Caco-2 (cell line): ENCODE measurements around the gene R3HDM1. TPM values are rescaled to one million over a fixed set of nuclear protein-coding genes. Genes with fewer than 3 reads are reported as not detected.

ENCODE experiments used
- BruUV-seq: library from RNA; stranded (reverse); fragments of 400-500 nt; replicated peaks from 2 replicates; lab custom pipeline; 2021; lab: Mats Ljungman, UMichigan
- CTCF ChIA-PET: fragments of 300-600 bp; sonication (Branson Sonifier 250); formaldehyde crosslinking; loops from one replicate; lab custom pipeline; 2022; ENCODE audit warnings: antibody characterized with exemption; lab: Charles Lee
- POLR2A ChIA-PET: fragments of 300-600 bp; sonication (Branson Sonifier 250); formaldehyde crosslinking; loops from one replicate; lab custom pipeline; 2022; ENCODE audit warnings: antibody characterized with exemption; lab: Charles Lee
- DNase-seq, 2 experiments: peaks; one replicate each; pipeline versions ENCODE4 v3.0.0 to v3.0.0-alpha.2; 2020 to 2022
- H3K27me3 ChIP-seq: replicated peaks from 2 replicates; pipeline ENCODE4 v1.6.0; 2011; ENCODE audit warnings: low read length; ENCODE audit not compliant: control insufficient read depth, insufficient read depth
- H3K36me3 ChIP-seq: 2 replicates; pipeline ENCODE4 v1.5.1; 2011; ENCODE audit warnings: low read length; ENCODE audit not compliant: control insufficient read depth, insufficient read depth
- H3K4me1 ChIP-seq: fragments of 250-450 bp; sonication (Bioruptor Pico); 2 replicates; pipeline ENCODE4 v1.5.1; 2020; ENCODE audit warnings: mild to moderate bottlenecking
- H3K4me3 ChIP-seq: 2 replicates; pipeline ENCODE4 v1.5.1; 2011; ENCODE audit warnings: low read depth, mild to moderate bottlenecking, control low read depth, low read length
- H3K9me3 ChIP-seq: fragments of 250-450 bp; sonication (Bioruptor Pico); 2 replicates; pipeline ENCODE4 v1.5.1; 2020; ENCODE audit warnings: mild to moderate bottlenecking, moderate library complexity
- H3K27ac Mint-ChIP-seq: one replicate; pipeline ENCODE4 v1.8.0; 2022; ENCODE audit warnings: mixed read lengths; ENCODE audit not compliant: unreplicated experiment
- H3K27me3 Mint-ChIP-seq: one replicate; pipeline ENCODE4 v1.8.0; 2022; ENCODE audit warnings: mixed read lengths; ENCODE audit not compliant: insufficient read depth, unreplicated experiment
- H3K36me3 Mint-ChIP-seq: one replicate; pipeline ENCODE4 v1.8.0; 2022; ENCODE audit warnings: mild to moderate bottlenecking, mixed read lengths; ENCODE audit not compliant: insufficient read depth, unreplicated experiment
- H3K4me1 Mint-ChIP-seq: one replicate; pipeline ENCODE4 v1.8.0; 2022; ENCODE audit warnings: low read depth, mixed read lengths; ENCODE audit not compliant: unreplicated experiment
- H3K4me3 Mint-ChIP-seq: one replicate; pipeline ENCODE4 v1.8.0; 2022; ENCODE audit warnings: mild to moderate bottlenecking, moderate library complexity, mixed read lengths; ENCODE audit not compliant: unreplicated experiment
- H3K9me3 Mint-ChIP-seq: one replicate; pipeline ENCODE4 v1.8.0; 2022; ENCODE audit warnings: mixed read lengths; ENCODE audit not compliant: unreplicated experiment
- CTCF ChIP-seq, 2 experiments: fragments of 200-600 bp in 1 of 2; IDR thresholded peaks; 1 replicate in 1 of 2; 2 replicates in 1 of 2; pipeline versions ENCODE4 v1.5.1 to v1.8.0; 2011 to 2022; ENCODE audit warnings: antibody characterized with exemption in 1 of 2, control low read depth in 1 of 2, inconsistent platforms in 1 of 2, low read depth in 1 of 2, low read length in 1 of 2, mild to moderate bottlenecking in 1 of 2, moderate library complexity in 1 of 2; ENCODE audit not compliant: insufficient read depth in 1 of 2, severe bottlenecking in 1 of 2, unreplicated experiment in 1 of 2
- intact Hi-C: fragments of 100-400 bp; cut with micrococcal nuclease; formaldehyde crosslinking; loops from one replicate; pipeline ENCODE4 v1.10.0; 2022; ENCODE audit not compliant: unreplicated experiment
- total RNA-seq: library from RNA; stranded (reverse); gene quantifications from 2 replicates; pipeline ENCODE4 v1.2.3, GENCODE V29; 2022

R3HDM1 gene
- total RNA-seq, 1 experiment from 2014 or later: 44.4 TPM

GRCh38 chr2:135552887-135553286 lies 21.6 kb downstream of the R3HDM1 start:
- 0 out of 2 replicates have a peak, but pooled peaks cover 4% of the 10 kb centered on the region for H3K9me3 ChIP-seq
- no TSS peak for BruUV-seq
- ChIA-PET CTCF (interaction anchor here (0.6 kb wide), 1 partner anchor 707 kb away, joined by 4 read pairs; no protein-coding TSS in a partner anchor), POLR2A (no interaction called here)
- H3K36me3 ChIP-seq: no peaks in the 10 kb centered on the region
- H3K4me3 ChIP-seq: no peak overlapping the region
- Mint-ChIP-seq H3K27ac (no peak overlapping the region), H3K4me3 (no peak overlapping the region), H3K27me3 (no peaks in the 10 kb centered on the region), H3K36me3 (peaks cover 6% of the 10 kb centered on the region), H3K9me3 (peaks cover 10% of the 10 kb centered on the region), H3K4me1 (no peaks in the 10 kb centered on the region)
- TF ChIP-seq CTCF (IDR thresholded peaks at IDR 0.05; ENCODE audit: insufficient read depth in 1 of 2, low read depth in 1 of 2, low read length in 1 of 2, severe bottlenecking in 1 of 2, unreplicated experiment in 1 of 2): no peak
- H3K27me3 ChIP-seq: no peaks in the 10 kb centered on the region
- DNase-seq: no peak
- H3K4me1 ChIP-seq: no peaks in the 10 kb centered on the region
- intact Hi-C loops: no loop called here

- Mint-ChIP-seq H3K9me3 (peaks cover 10% of the 10 kb centered on the region), H3K4me1 (no peaks in the 10 kb centered on the region), H3K36me3 (peaks cover 6% of the 10 kb centered on the region), H3K27ac (no peak overlapping the region), H3K27me3 (no peaks in the 10 kb centered on the region), H3K4me3 (no peak overlapping the region)
- DNase-seq: no peak
- TF ChIP-seq CTCF (IDR thresholded peaks at IDR 0.05; ENCODE audit: insufficient read depth in 1 of 2, low read depth in 1 of 2, low read length in 1 of 2, severe bottlenecking in 1 of 2, unreplicated experiment in 1 of 2): no peak
- intact Hi-C loops: no loop called here
- Histone ChIP-seq H3K4me3 (no peak overlapping the region), H3K36me3 (no peaks in the 10 kb centered on the region), H3K9me3 (no peaks in the 10 kb centered on the region), H3K27me3 (no peaks in the 10 kb centered on the region), H3K4me1 (peaks cover 10% of the 10 kb centered on the region; the same call in 1 of the 2 replicates)
- no TSS peak for BruUV-seq
- ChIA-PET POLR2A (no interaction called here), CTCF (no interaction called here)
Observed at GRCh38 chr2:135555311-135555710, 24.0 kb downstream of the R3HDM1 start.

- Mint-ChIP-seq H3K36me3 (peaks cover 6% of the 10 kb centered on the region), H3K27ac (no peak overlapping the region), H3K4me3 (no peak overlapping the region), H3K27me3 (no peaks in the 10 kb centered on the region), H3K9me3 (peaks cover 10% of the 10 kb centered on the region), H3K4me1 (no peaks in the 10 kb centered on the region)
- peaks cover 19% of the 10 kb centered on the region for H3K4me1 ChIP-seq
- no peak for DNase-seq
- BruUV-seq: no TSS peak
- no peak for TF ChIP-seq CTCF (IDR thresholded peaks at IDR 0.05; ENCODE audit: insufficient read depth in 1 of 2, low read depth in 1 of 2, low read length in 1 of 2, severe bottlenecking in 1 of 2, unreplicated experiment in 1 of 2)
- no peak overlapping the region for H3K4me3 ChIP-seq
- intact Hi-C loops: no loop called here
- ChIA-PET CTCF (no interaction called here), POLR2A (no interaction called here)
- no peaks in the 10 kb centered on the region for H3K36me3 ChIP-seq
- H3K9me3 ChIP-seq: no peaks in the 10 kb centered on the region
- H3K27me3 ChIP-seq: no peaks in the 10 kb centered on the region
Observed at GRCh38 chr2:135557530-135557929, 26.2 kb downstream of the R3HDM1 start.
